ENCODE results near the gene DDX24.

GRCh38 chr14:94113490-94113889 lies 32.5 kb upstream of the DDX24 start:
- TF ChIP-seq CTCF (conservative IDR thresholded peaks at IDR 0.05 in 1 of 2, IDR thresholded peaks at IDR 0.05 in 1 of 2; ENCODE audit: low read depth in 1 of 2, low read length in 2 of 2) (no peak), EZH2 (IDR thresholded peaks at IDR 0.05; ENCODE audit: low read length, missing control alignments) (no peak)

Data from fibroblast of lung (primary cell).